ENCODE data around the gene HEATR3.

Gene HEATR3

GRCh38 chr16:50040018-50040417, 25.8 kb upstream of the HEATR3 start:
- Mint-ChIP-seq H3K9me3 (no peaks in the 10 kb centered on the region), H3K36me3 (ENCODE audit: low read depth) (peaks cover 3% of the 10 kb centered on the region), H3K27me3 (no peaks in the 10 kb centered on the region), H3K27ac (no peak overlapping the region), H3K4me1 (peaks cover 8% of the 10 kb centered on the region), H3K4me3 (no peak overlapping the region)
- DNase-seq (no peak), ATAC-seq (no peak)

DNA sequence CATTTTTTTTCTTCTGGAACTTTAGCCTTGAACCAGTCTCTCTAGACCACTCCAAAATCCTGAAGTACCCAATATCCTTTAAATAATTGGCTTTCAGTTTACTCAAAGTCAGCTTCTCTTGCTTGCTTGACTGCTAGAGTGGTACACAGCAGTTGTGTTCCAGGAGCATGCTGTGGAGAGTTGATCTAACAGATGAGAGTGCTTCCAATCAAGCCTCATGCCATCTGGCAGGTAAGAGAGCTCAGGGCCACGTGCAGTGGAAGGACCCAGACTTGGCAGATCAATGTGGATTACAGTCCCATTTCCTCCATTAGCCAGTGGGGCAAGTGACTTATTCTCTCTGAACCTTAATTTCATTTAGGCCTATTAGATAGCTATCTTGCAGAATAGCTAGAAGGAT, 25.1 kb upstream of the HEATR3 start:
- Mint-ChIP-seq H3K36me3 (ENCODE audit: low read depth) (peaks cover 3% of the 10 kb centered on the region), H3K27me3 (no peaks in the 10 kb centered on the region), H3K4me3 (no peak overlapping the region), H3K9me3 (no peaks in the 10 kb centered on the region), H3K4me1 (peaks cover 8% of the 10 kb centered on the region), H3K27ac (no peak overlapping the region)
- DNase-seq (no peak), ATAC-seq (no peak)

GRCh38 chr16:50043358-50043757, 22.4 kb upstream of the HEATR3 start:
- ATAC-seq = no peak
- H3K4me3 Mint-ChIP-seq = no peak overlapping the region
- DNase-seq = no peak
- no peaks in the 10 kb centered on the region for H3K9me3 Mint-ChIP-seq
- no peaks in the 10 kb centered on the region for H3K36me3 Mint-ChIP-seq (ENCODE audit: low read depth)
- no peaks in the 10 kb centered on the region for H3K27me3 Mint-ChIP-seq
- H3K4me1 Mint-ChIP-seq = peaks cover 6% of the 10 kb centered on the region
- H3K27ac Mint-ChIP-seq = no peak overlapping the region

DNA sequence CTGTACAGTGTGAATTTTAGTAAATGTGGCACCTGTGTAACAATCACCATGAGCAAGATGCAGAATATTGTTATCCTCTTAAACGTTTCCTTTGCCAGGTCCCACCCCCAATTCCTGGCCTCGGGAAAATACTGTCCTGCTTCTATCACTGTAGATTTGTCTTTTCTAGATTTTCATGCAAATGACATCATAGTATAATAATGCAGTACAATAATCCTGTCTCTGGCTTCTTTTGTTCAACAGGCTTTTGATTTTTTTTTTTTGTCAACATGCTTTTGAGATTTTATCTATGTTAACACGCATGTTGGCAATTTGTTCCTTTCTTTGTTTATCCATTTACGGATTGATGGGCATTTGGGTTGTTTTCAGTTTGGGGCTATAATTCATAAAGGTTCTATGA, 20.4 kb upstream of the HEATR3 start:
- ATAC-seq (no peak), DNase-seq (no peak)
- H3K27ac Mint-ChIP-seq = no peak overlapping the region
- no peaks in the 10 kb centered on the region for H3K27me3 Mint-ChIP-seq
- H3K4me1 Mint-ChIP-seq = no peaks in the 10 kb centered on the region
- no peaks in the 10 kb centered on the region for H3K9me3 Mint-ChIP-seq
- no peaks in the 10 kb centered on the region for H3K36me3 Mint-ChIP-seq (ENCODE audit: low read depth)
- H3K4me3 Mint-ChIP-seq = no peak overlapping the region

GRCh38 chr16:50046853-50047252, 18.9 kb upstream of the HEATR3 start:
- peaks cover 2% of the 10 kb centered on the region for H3K27me3 Mint-ChIP-seq
- no peak for DNase-seq
- H3K4me1 Mint-ChIP-seq = no peaks in the 10 kb centered on the region
- no peaks in the 10 kb centered on the region for H3K36me3 Mint-ChIP-seq (ENCODE audit: low read depth)
- H3K27ac Mint-ChIP-seq = no peak overlapping the region
- no peak overlapping the region for H3K4me3 Mint-ChIP-seq
- H3K9me3 Mint-ChIP-seq = no peaks in the 10 kb centered on the region
- ATAC-seq = no peak

DNA sequence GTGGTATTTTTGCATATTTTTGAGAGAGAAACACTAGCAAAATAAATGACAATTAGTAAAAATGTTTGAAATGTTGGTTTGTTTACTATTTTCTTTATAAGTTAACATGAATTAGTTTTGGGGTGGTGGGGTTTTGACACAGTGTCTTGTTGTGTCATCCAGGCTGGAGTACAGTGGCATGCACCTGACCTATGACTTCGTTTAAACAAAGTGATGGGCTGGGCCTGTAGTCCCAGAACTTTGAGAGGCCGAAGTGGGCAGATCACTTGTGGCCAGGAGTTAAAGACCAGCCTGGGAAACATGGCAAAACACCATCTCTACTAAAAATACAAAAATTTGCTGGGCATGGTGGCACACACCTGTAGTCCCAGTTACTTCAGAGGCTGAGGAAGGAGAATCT, 17.9 kb upstream of the HEATR3 start:
- peaks cover 4% of the 10 kb centered on the region for H3K9me3 Mint-ChIP-seq
- no peaks in the 10 kb centered on the region for H3K36me3 Mint-ChIP-seq (ENCODE audit: low read depth)
- peaks cover 2% of the 10 kb centered on the region for H3K27me3 Mint-ChIP-seq
- no peak for DNase-seq
- no peaks in the 10 kb centered on the region for H3K4me1 Mint-ChIP-seq
- ATAC-seq = no peak
- H3K27ac Mint-ChIP-seq = no peak overlapping the region
- H3K4me3 Mint-ChIP-seq = no peak overlapping the region

DNA sequence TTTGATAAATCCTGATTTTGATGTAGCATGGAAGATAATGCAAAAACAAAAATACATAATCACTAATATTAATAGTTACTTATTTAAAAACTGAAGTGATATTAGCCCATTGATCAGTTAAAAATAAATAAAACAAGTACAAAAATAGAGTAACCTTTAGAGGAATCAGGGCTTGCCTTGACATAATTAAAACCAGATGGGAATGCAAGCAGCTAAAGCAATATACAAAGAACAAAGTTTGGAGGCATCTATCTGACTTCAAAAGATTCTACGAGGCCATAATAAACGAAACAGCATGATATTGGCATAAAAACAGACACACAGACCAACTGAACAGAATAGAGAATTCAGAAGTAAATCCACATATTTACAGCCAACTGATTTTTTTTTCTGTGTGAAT, 15.0 kb upstream of the HEATR3 start:
- peaks cover 2% of the 10 kb centered on the region for H3K27me3 Mint-ChIP-seq
- H3K27ac Mint-ChIP-seq = no peak overlapping the region
- DNase-seq (no peak), ATAC-seq (no peak)
- H3K9me3 Mint-ChIP-seq = peaks cover 11% of the 10 kb centered on the region
- H3K4me1 Mint-ChIP-seq = no peaks in the 10 kb centered on the region
- H3K4me3 Mint-ChIP-seq = no peak overlapping the region
- H3K36me3 Mint-ChIP-seq (ENCODE audit: low read depth) = no peaks in the 10 kb centered on the region

GRCh38 chr16:50056226-50056625, 9.5 kb upstream of the HEATR3 start:
- Mint-ChIP-seq H3K4me1 (peaks cover 3% of the 10 kb centered on the region), H3K27me3 (no peaks in the 10 kb centered on the region), H3K36me3 (ENCODE audit: low read depth) (no peaks in the 10 kb centered on the region), H3K9me3 (peaks cover 18% of the 10 kb centered on the region), H3K27ac (no peak overlapping the region), H3K4me3 (no peak overlapping the region)
- ATAC-seq (no peak), DNase-seq (no peak)

- Mint-ChIP-seq H3K9me3 (peaks cover 14% of the 10 kb centered on the region), H3K36me3 (ENCODE audit: low read depth) (no peaks in the 10 kb centered on the region), H3K27ac (no peak overlapping the region), H3K4me1 (peaks cover 3% of the 10 kb centered on the region), H3K27me3 (no peaks in the 10 kb centered on the region), H3K4me3 (no peak overlapping the region)
- no peak for DNase-seq
- ATAC-seq = no peak
Observed at GRCh38 chr16:50058091-50058771, 7.5 kb upstream of the HEATR3 start.

DNA sequence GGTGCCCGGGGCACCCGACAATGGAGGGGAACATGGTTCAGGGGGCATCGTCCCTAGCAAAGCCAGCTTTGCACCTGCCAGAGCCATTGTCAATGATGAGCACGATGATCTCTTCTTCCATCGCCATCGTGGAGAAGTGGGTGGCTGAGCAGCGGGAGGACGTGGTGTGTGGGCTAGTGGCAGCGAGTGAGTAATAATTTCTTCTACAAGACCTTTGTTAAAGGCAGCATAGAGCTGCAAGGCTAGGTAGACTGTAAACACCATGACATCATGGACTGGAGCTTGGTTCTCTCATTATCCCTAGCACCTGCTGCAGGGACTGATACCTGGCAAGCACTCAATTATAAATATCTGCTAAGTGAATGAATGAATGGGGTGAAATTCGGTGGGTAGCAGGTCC, 6.7 kb upstream of the HEATR3 start:
- Mint-ChIP-seq H3K4me3 (no peak overlapping the region), H3K27me3 (no peaks in the 10 kb centered on the region), H3K9me3 (peaks cover 14% of the 10 kb centered on the region), H3K27ac (no peak overlapping the region), H3K4me1 (peaks cover 3% of the 10 kb centered on the region), H3K36me3 (ENCODE audit: low read depth) (no peaks in the 10 kb centered on the region)
- DNase-seq = no peak
- ATAC-seq = peak; percentile 71

- Mint-ChIP-seq H3K4me3 (no peak overlapping the region), H3K27me3 (no peaks in the 10 kb centered on the region), H3K9me3 (peaks cover 14% of the 10 kb centered on the region), H3K36me3 (ENCODE audit: low read depth) (no peaks in the 10 kb centered on the region), H3K27ac (no peak overlapping the region), H3K4me1 (peaks cover 3% of the 10 kb centered on the region)
- ATAC-seq (no peak), DNase-seq (no peak)
Observed at GRCh38 chr16:50059669-50060068, 6.1 kb upstream of the HEATR3 start.

GRCh38 chr16:50061326-50061725, 4.4 kb upstream of the HEATR3 start:
- ATAC-seq = no peak
- no peak overlapping the region for H3K27ac Mint-ChIP-seq
- DNase-seq = no peak
- no peaks in the 10 kb centered on the region for H3K36me3 Mint-ChIP-seq (ENCODE audit: low read depth)
- H3K27me3 Mint-ChIP-seq = no peaks in the 10 kb centered on the region
- H3K9me3 Mint-ChIP-seq = peaks cover 2% of the 10 kb centered on the region
- H3K4me3 Mint-ChIP-seq = no peak overlapping the region
- H3K4me1 Mint-ChIP-seq = peaks cover 8% of the 10 kb centered on the region

DNA sequence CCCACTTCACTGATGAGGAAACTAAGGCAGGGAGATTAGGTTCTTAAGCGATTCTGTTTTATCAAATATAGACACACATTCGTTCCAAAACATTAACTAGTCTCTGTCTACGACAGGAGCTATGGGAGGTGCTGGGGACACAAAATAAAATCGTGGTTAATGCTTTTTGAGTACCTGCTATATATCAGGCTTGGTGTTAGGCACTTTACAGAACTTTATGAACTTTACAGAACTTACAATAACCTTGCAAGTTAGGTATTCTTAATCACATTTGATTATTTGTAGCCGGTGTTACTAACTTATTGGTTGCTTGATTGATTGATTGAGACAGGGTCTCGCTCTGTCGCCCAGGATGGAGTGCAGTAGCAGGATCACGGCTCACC, 538 bp upstream of the HEATR3 start:
- ATAC-seq (no peak), DNase-seq (no peak)
- no peaks in the 10 kb centered on the region for H3K27me3 Mint-ChIP-seq
- peaks cover 34% of the 10 kb centered on the region for H3K4me1 Mint-ChIP-seq
- H3K4me3 Mint-ChIP-seq = peak overlapping the region; percentile 86
- H3K36me3 Mint-ChIP-seq (ENCODE audit: low read depth) = peaks cover 20% of the 10 kb centered on the region
- H3K9me3 Mint-ChIP-seq = no peaks in the 10 kb centered on the region
- peak overlapping the region; percentile 88 for H3K27ac Mint-ChIP-seq

- peaks cover 26% of the 10 kb centered on the region for H3K36me3 Mint-ChIP-seq (ENCODE audit: low read depth)
- peak overlapping the region; percentile 96 for H3K4me3 Mint-ChIP-seq
- H3K4me1 Mint-ChIP-seq = peaks cover 34% of the 10 kb centered on the region
- DNase-seq = no peak
- peak overlapping the region; percentile 90 for H3K27ac Mint-ChIP-seq
- H3K27me3 Mint-ChIP-seq = no peaks in the 10 kb centered on the region
- no peak for ATAC-seq
- H3K9me3 Mint-ChIP-seq = no peaks in the 10 kb centered on the region
Observed at GRCh38 chr16:50066482-50067289, 916 bp downstream of the HEATR3 start.

DNA sequence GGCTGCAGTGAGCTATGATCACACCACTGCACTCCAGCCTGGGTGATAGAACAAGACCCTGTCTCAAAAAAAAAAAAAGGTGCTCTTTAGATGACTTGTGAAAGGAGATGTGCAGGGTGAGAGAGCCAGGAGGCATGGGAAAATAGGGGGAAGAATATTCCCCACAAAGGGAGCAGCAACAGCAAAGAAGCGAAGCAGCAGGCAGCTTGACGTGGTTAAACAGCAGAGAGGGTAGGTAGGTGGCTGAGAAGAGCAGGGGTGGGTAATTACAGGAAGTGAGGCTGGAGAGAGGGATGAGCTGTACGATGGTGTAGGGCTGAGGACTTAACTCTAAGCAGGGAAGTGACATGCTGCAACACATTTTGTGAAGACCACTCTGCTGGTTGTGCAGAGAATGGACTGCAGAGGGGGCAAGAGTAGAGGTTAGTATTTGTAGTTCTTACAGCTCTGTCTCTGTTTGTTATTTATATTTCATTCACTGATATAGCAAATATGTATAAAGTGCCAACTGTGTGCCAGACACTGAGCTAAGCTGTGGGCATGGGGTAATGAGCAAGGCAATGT, 1.6 kb downstream of the HEATR3 start:
- no peaks in the 10 kb centered on the region for H3K27me3 Mint-ChIP-seq
- H3K36me3 Mint-ChIP-seq (ENCODE audit: low read depth) = peaks cover 27% of the 10 kb centered on the region
- H3K4me1 Mint-ChIP-seq = peaks cover 36% of the 10 kb centered on the region
- H3K4me3 Mint-ChIP-seq = peak overlapping the region; percentile 96
- H3K9me3 Mint-ChIP-seq = no peaks in the 10 kb centered on the region
- peak; percentile 17 for DNase-seq
- peak; percentile 58 for ATAC-seq
- peak overlapping the region; percentile 73 for H3K27ac Mint-ChIP-seq
